K562 (cell line): ENCODE measurements around the gene ADGRB2. TPM values are rescaled to one million over a fixed set of nuclear protein-coding genes. Genes with fewer than 3 reads are reported as not detected.

ENCODE experiments used
- ATF2 ChIP-seq: sonication (generic); formaldehyde crosslinking; IDR thresholded peaks from 2 replicates; pipeline ENCODE4 v1.8.1; 2022; ENCODE audit warnings: missing genetic modification reagents
- BCLAF1 ChIP-seq, 2 experiments: fragments of 450-650 bp in 1 of 2; IDR thresholded peaks; 2 replicates each; pipeline ENCODE4 v1.6.1; 2011 to 2017; ENCODE audit warnings: low read depth in 2 of 2, antibody characterized with exemption in 1 of 2, borderline replicate concordance in 1 of 2, low read length in 1 of 2, mild to moderate bottlenecking in 1 of 2, mixed read lengths in 1 of 2; ENCODE audit not compliant: control insufficient read depth in 1 of 2
- CUX1 ChIP-seq: fragments of 200-800 bp; sonication (Bioruptor generic); IDR thresholded peaks from 2 replicates; pipeline ENCODE4 v1.6.1; 2016; ENCODE audit warnings: missing genetic modification characterization, missing compliant biosample characterization
- EP400 ChIP-seq: fragments of 450-650 bp; IDR thresholded peaks from 2 replicates; pipeline ENCODE4 v1.6.1; 2017; ENCODE audit warnings: antibody characterized with exemption, mild to moderate bottlenecking, moderate library complexity
- EZH2 ChIP-seq: IDR thresholded peaks from 2 replicates; pipeline ENCODE4 v1.6.1; 2012; ENCODE audit warnings: low read depth, mild to moderate bottlenecking, inconsistent platforms, low read length, borderline replicate concordance
- FOXO4 ChIP-seq: fragments of 450-650 bp; formaldehyde crosslinking; IDR thresholded peaks from 2 replicates; pipeline ENCODE4 v1.4.0; 2020; ENCODE audit warnings: mild to moderate bottlenecking, moderate library complexity
- GTF2F1 ChIP-seq: IDR thresholded peaks from 2 replicates; pipeline ENCODE4 v1.6.1; 2011; ENCODE audit warnings: low read depth, low read length, improper control_type of control experiment
- KLF1 ChIP-seq: fragments of 450-650 bp; IDR thresholded peaks from 2 replicates; pipeline ENCODE4 v1.6.1; 2016; ENCODE audit warnings: missing genetic modification characterization, missing compliant biosample characterization
- MCM2 ChIP-seq: fragments of 450-650 bp; IDR thresholded peaks from 2 replicates; pipeline ENCODE4 v1.6.1; 2017; ENCODE audit warnings: low read depth, mild to moderate bottlenecking
- NFE2 ChIP-seq: IDR thresholded peaks from 2 replicates; pipeline ENCODE4 v1.6.1; 2014; ENCODE audit warnings: antibody characterized with exemption, low read depth
- STAT5A ChIP-seq: IDR thresholded peaks from 2 replicates; pipeline ENCODE4 v1.6.1; 2012; ENCODE audit warnings: low read length, inconsistent platforms, borderline replicate concordance
- TAF15 ChIP-seq: fragments of 200-400 bp; formaldehyde crosslinking; IDR thresholded peaks from 2 replicates; pipeline ENCODE4 v1.6.1; 2017; ENCODE audit warnings: mild to moderate bottlenecking, low read depth, low read length, moderate library complexity
- WHSC1 ChIP-seq: IDR thresholded peaks from one replicate; pipeline ENCODE4 v1.6.1; 2012; ENCODE audit warnings: low read length, control low read depth, inconsistent platforms
- ZNF282 ChIP-seq: sonication (generic); formaldehyde crosslinking; IDR thresholded peaks from 2 replicates; pipeline ENCODE4 v1.8.1; 2023; ENCODE audit warnings: missing genetic modification reagents
- polyA plus RNA-seq, 8 experiments: library from polyadenylated mRNA; depleted of rRNA in 4 of 8; stranded (reverse) in 5 of 8; unstranded in 3 of 8; fragments of >200 nt; fragmentation: Nextera tagmentation in 2 of 8; fragmentation: Illumina TruSeq in 1 of 8; extraction: Ambion mirVana in 2 of 8; extraction: Trizol in 1 of 8; gene quantifications; 2 replicates each; pipeline versions ENCODE4 v1.2.1 to v1.2.3, GENCODE V29; 2011 to 2014; ENCODE audit warnings: inconsistent platforms in 1 of 8, missing spikeins in 1 of 8
- total RNA-seq, 7 experiments: library from RNA; depleted of rRNA in 6 of 7; stranded (reverse); fragments of >200 nt in 6 of 7; fragmentation: Illumina TruSeq in 2 of 7; extraction: Trizol in 2 of 7; gene quantifications; 2 replicates each; pipeline versions ENCODE4 v1.2.1 to v1.2.3, GENCODE V29; 2011 to 2021; ENCODE audit warnings: low replicate concordance in 1 of 7

Gene ADGRB2
- total and polyA plus RNA-seq, 9 of the 15 experiments (the other 6 are each of a cell fraction or from before 2014, with no cell fraction given): 0.04 to 0.23 (median 0.20) TPM; not detected in 2

GRCh38 chr1:31778763-31779488, 14.8 kb upstream of the ADGRB2 start (continued):
- TF ChIP-seq CUX1 (CRISPR knock-in tag): no peak
- TF ChIP-seq KLF1 (tag): no peak
- TF ChIP-seq GTF2F1: no peak
- TF ChIP-seq FOXO4 (CRISPR knock-in tag): no peak
- no peak for TF ChIP-seq ATF2 (CRISPR knock-in tag)
- TF ChIP-seq TAF15: no peak
- no peak for TF ChIP-seq WHSC1
- TF ChIP-seq NFE2: no peak
- TF ChIP-seq BCLAF1 (IDR thresholded peaks at IDR 0.05; ENCODE audit: borderline replicate concordance in 1 of 2, control insufficient read depth in 1 of 2, low read depth in 2 of 2, low read length in 1 of 2): no peak
- TF ChIP-seq STAT5A: no peak
- TF ChIP-seq EZH2: no peak
- TF ChIP-seq EP400: no peak
- TF ChIP-seq MCM2: no peak
- no peak for TF ChIP-seq ZNF282
